Stimulated activated CD8-positive, alpha-beta memory T cell treated with anti-CD3 and anti-CD28 coated beads, Interleukin-7, amount 100 ng/mL, for 1 hour (primary cell): ENCODE measurements around the gene ZNF777.
"Not testable (repeated sequence)": the region's sequence is repeated elsewhere in the genome, so short reads cannot be mapped to it uniquely, and the experiment has no call there.

Source experiments
- DNase-seq, 2 donors: peaks; one replicate each; pipeline ENCODE4 v3.0.0-alpha.2; 2020; ENCODE audit warnings: low read depth in 2 of 2

The ZNF777 gene

GRCh38 chr7:149460493-149461277, at the start of gene ZNF777:
ZNF777 (minus strand) TSS chr7:149461062; CDS start chr7:149456022, 5,040 bp downstream.
- DNase-seq: peak; percentile 56 to 62

- DNase-seq: no peak
These were observed 49.4 kb upstream of the ZNF777 start for GRCh38 chr7:149510248-149510647.

- DNase-seq: no peak
These were observed 48.9 kb upstream of the ZNF777 start for GRCh38 chr7:149509774-149510173.

GRCh38 chr7:149505551-149505950, 44.7 kb upstream of the ZNF777 start:
- no peak for DNase-seq

- no peak for DNase-seq
These were observed 40.8 kb upstream of the ZNF777 start for GRCh38 chr7:149501651-149502050.

GRCh38 chr7:149500910-149501309, 40.0 kb upstream of the ZNF777 start:
- no peak for DNase-seq

- DNase-seq: no peak
These were observed 39.3 kb upstream of the ZNF777 start for GRCh38 chr7:149500201-149500600.

- no peak for DNase-seq
These were observed 37.9 kb upstream of the ZNF777 start for GRCh38 chr7:149498811-149499210.

- peak; percentile 59 to 63 for DNase-seq
These were observed 36.8 kb upstream of the ZNF777 start, which contains the start of gene ZNF746 for GRCh38 chr7:149497467-149498261. ZNF746 (minus strand) TSS chr7:149497809; CDS start chr7:149497536, 273 bp downstream.

GRCh38 chr7:149496642-149497391, 36.0 kb upstream of the ZNF777 start:
- DNase-seq: peak; percentile 17 to 35

GRCh38 chr7:149495785-149496641, 35.2 kb upstream of the ZNF777 start:
- no peak for DNase-seq

GRCh38 chr7:149494738-149495368, 34.0 kb upstream of the ZNF777 start:
- DNase-seq: no peak

- DNase-seq: not testable (repeated sequence)
These were observed 33.1 kb upstream of the ZNF777 start for GRCh38 chr7:149493975-149494374.

- no peak for DNase-seq
These were observed 32.5 kb upstream of the ZNF777 start for GRCh38 chr7:149493366-149493765.

- DNase-seq: no peak
These were observed 29.4 kb upstream of the ZNF777 start for GRCh38 chr7:149490083-149490760.

- no peak for DNase-seq
These were observed 28.6 kb upstream of the ZNF777 start for GRCh38 chr7:149489391-149490024.

GRCh38 chr7:149479568-149479967, 18.7 kb upstream of the ZNF777 start:
- no peak for DNase-seq

- no peak for DNase-seq
These were observed 17.9 kb upstream of the ZNF777 start for GRCh38 chr7:149478754-149479153.
